PC-9 (cell line): Measurements from ENCODE around the gene CNTNAP5. TPM values are rescaled to one million over a fixed set of nuclear protein-coding genes. Genes with fewer than 3 reads are reported as not detected.

Experiments used
- BruUV-seq: library from RNA; stranded (reverse); fragments of 400-500 nt; replicated peaks from 2 replicates; lab custom pipeline; 2021; lab: Mats Ljungman, UMichigan
- CTCF ChIA-PET: fragments of 300-600 bp; sonication (Branson Sonifier 250); formaldehyde crosslinking; loops from one replicate; lab custom pipeline; 2022; ENCODE audit warnings: antibody characterized with exemption; lab: Charles Lee
- POLR2A ChIA-PET: fragments of 300-600 bp; sonication (Branson Sonifier 250); formaldehyde crosslinking; loops from one replicate; lab custom pipeline; 2022; ENCODE audit warnings: antibody characterized with exemption; ENCODE audit not compliant: unreplicated experiment; lab: Charles Lee
- DNase-seq, 2 experiments: peaks; one replicate each; pipeline versions ENCODE4 v3.0.0 to v3.0.0-alpha.2; 2015 to 2022; ENCODE audit warnings: mixed read lengths in 1 of 2
- H2AFZ ChIP-seq: fragments of 200-600 bp; sonication (generic); 2 replicates; pipeline ENCODE4 v1.8.1; 2017; ENCODE audit warnings: antibody characterized with exemption
- H3F3A ChIP-seq: fragments of 200-600 bp; sonication (generic); 2 replicates; pipeline ENCODE4 v1.8.1; 2017; ENCODE audit warnings: antibody characterized with exemption, mild to moderate bottlenecking, low read depth; ENCODE audit not compliant: insufficient read depth
- H3K27ac ChIP-seq: fragments of 200-600 bp; sonication (generic); 2 replicates; pipeline ENCODE4 v1.6.1; 2016; ENCODE audit warnings: mixed run types
- H3K27me3 ChIP-seq: fragments of 200-600 bp; sonication (generic); 2 replicates; pipeline ENCODE4 v1.6.1; 2016; ENCODE audit warnings: low read depth, mixed run types; ENCODE audit not compliant: insufficient read depth
- H3K36me3 ChIP-seq: fragments of 200-600 bp; sonication (generic); 2 replicates; pipeline ENCODE4 v1.6.1; 2016; ENCODE audit warnings: low read depth, mixed run types
- H3K4me1 ChIP-seq: fragments of 200-600 bp; sonication (generic); replicated peaks from 2 replicates; pipeline ENCODE4 v1.6.1; 2016; ENCODE audit warnings: mixed run types; ENCODE audit not compliant: insufficient read depth
- H3K4me2 ChIP-seq: fragments of 200-600 bp; sonication (generic); 2 replicates; pipeline ENCODE4 v1.6.1; 2017; ENCODE audit warnings: mixed run types
- H3K4me3 ChIP-seq: fragments of 200-600 bp; sonication (generic); 2 replicates; pipeline ENCODE4 v1.6.1; 2016; ENCODE audit warnings: mixed run types
- H3K79me2 ChIP-seq: fragments of 200-600 bp; sonication (generic); 2 replicates; pipeline ENCODE4 v1.6.1; 2017; ENCODE audit warnings: low read depth, mixed run types
- H3K9me2 ChIP-seq: fragments of 200-600 bp; sonication (generic); 2 replicates; pipeline ENCODE4 v1.8.1; 2017; ENCODE audit warnings: mild to moderate bottlenecking; ENCODE audit not compliant: insufficient read depth
- H3K9me3 ChIP-seq: fragments of 200-600 bp; sonication (generic); 2 replicates; pipeline ENCODE4 v1.8.1; 2016; ENCODE audit warnings: low read depth; ENCODE audit not compliant: insufficient read depth
- H4K20me1 ChIP-seq: fragments of 200-600 bp; sonication (generic); 2 replicates; pipeline ENCODE4 v1.8.1; 2017; ENCODE audit not compliant: insufficient read depth
- CTCF ChIP-seq: fragments of 200-600 bp; sonication (generic); conservative IDR thresholded peaks from 2 replicates; pipeline ENCODE4 v1.6.1; 2017; ENCODE audit warnings: mixed run types, antibody characterized with exemption, mild to moderate bottlenecking, moderate library complexity
- EZH2 ChIP-seq: fragments of 200-600 bp; sonication (generic); IDR thresholded peaks from 2 replicates; pipeline ENCODE4 v1.8.0; 2017; ENCODE audit warnings: antibody characterized with exemption, low read depth
- intact Hi-C: fragments of 100-400 bp; cut with micrococcal nuclease; formaldehyde crosslinking; loops from one replicate; pipeline ENCODE4 v1.10.0; 2022; ENCODE audit not compliant: unreplicated experiment
- total RNA-seq: library from RNA; stranded (reverse); gene quantifications from 2 replicates; pipeline ENCODE4 v1.2.3, GENCODE V29; 2021

Gene CNTNAP5
- total RNA-seq, 1 experiment from 2014 or later, result not detected

- no peak for DNase-seq
- 0 out of 2 replicates have a peak, but pooled peaks cover 2% of the 10 kb centered on the region for H3K9me2 ChIP-seq
- H3K27ac ChIP-seq, result no peak overlapping the region
- H3K27me3 ChIP-seq, result no peaks in the 10 kb centered on the region
- no peak overlapping the region for H2AFZ ChIP-seq
- H3K4me1 ChIP-seq, result no peaks in the 10 kb centered on the region
- BruUV-seq, result no TSS peak
- TF ChIP-seq CTCF (no peak), EZH2 (no peak)
- H3K4me3 ChIP-seq, result no peak overlapping the region
- ChIA-PET CTCF (no interaction called here), POLR2A (no interaction called here)
- H3K4me2 ChIP-seq, result no peak overlapping the region
- H3K79me2 ChIP-seq, result no peaks in the 10 kb centered on the region
- H3K36me3 ChIP-seq, result no peaks in the 10 kb centered on the region
- no peaks in the 10 kb centered on the region for H3F3A ChIP-seq
- H3K9me3 ChIP-seq, result no peaks in the 10 kb centered on the region
- intact Hi-C loops, result no loop called here
- H4K20me1 ChIP-seq, result no peaks in the 10 kb centered on the region
Observed at GRCh38 chr2:124607679-124608078, 582.6 kb downstream of the CNTNAP5 start.

DNA sequence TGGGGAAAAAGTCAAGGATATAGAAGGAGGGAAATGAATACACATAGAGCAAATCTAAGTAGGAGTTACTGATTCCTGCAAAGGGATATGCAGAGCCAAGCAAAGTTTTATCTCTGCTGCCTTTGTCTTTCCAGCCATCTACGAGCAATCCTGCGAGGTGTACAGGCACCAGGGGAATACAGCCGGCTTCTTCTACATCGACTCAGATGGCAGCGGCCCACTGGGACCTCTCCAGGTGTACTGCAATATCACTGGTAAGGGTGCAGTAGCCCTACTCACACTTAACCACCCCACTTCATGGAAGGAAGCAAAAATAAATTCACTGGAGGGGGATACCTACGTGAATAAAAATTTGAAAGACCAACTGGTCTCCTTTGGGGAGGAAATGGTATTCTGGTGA lies 584.6 kb downstream of the CNTNAP5 start:
- H3K36me3 ChIP-seq, result no peaks in the 10 kb centered on the region
- no peaks in the 10 kb centered on the region for H3K79me2 ChIP-seq
- H3K27me3 ChIP-seq, result no peaks in the 10 kb centered on the region
- DNase-seq, result no peak
- 0 out of 2 replicates have a peak, but pooled peaks cover 2% of the 10 kb centered on the region for H3K9me2 ChIP-seq
- H3K9me3 ChIP-seq, result no peaks in the 10 kb centered on the region
- H2AFZ ChIP-seq, result no peak overlapping the region
- ChIA-PET CTCF (no interaction called here), POLR2A (no interaction called here)
- H4K20me1 ChIP-seq, result no peaks in the 10 kb centered on the region
- TF ChIP-seq EZH2 (no peak), CTCF (no peak)
- BruUV-seq, result no TSS peak
- H3F3A ChIP-seq, result no peaks in the 10 kb centered on the region
- no peak overlapping the region for H3K27ac ChIP-seq
- no peaks in the 10 kb centered on the region for H3K4me1 ChIP-seq
- H3K4me3 ChIP-seq, result no peak overlapping the region
- intact Hi-C loops, result no loop called here
- no peak overlapping the region for H3K4me2 ChIP-seq

- Histone ChIP-seq H3K4me3 (no peak overlapping the region), H3F3A (no peaks in the 10 kb centered on the region), H3K27ac (no peak overlapping the region), H3K9me2 (0 out of 2 replicates have a peak, but pooled peaks cover 2% of the 10 kb centered on the region), H3K4me2 (no peak overlapping the region), H2AFZ (no peak overlapping the region), H3K9me3 (no peaks in the 10 kb centered on the region), H3K27me3 (no peaks in the 10 kb centered on the region), H4K20me1 (no peaks in the 10 kb centered on the region), H3K36me3 (no peaks in the 10 kb centered on the region), H3K4me1 (no peaks in the 10 kb centered on the region), H3K79me2 (no peaks in the 10 kb centered on the region)
- BruUV-seq, result no TSS peak
- POLR2A ChIA-PET, result no interaction called here
- CTCF ChIA-PET, result no interaction called here
- no peak for DNase-seq
- intact Hi-C loops, result no loop called here
- TF ChIP-seq CTCF, result no peak
- no peak for TF ChIP-seq EZH2
Observed at GRCh38 chr2:124610141-124610540, 585.1 kb downstream of the CNTNAP5 start.
